BLaER1 treated with 17β-estradiol and CSF1 and Interleukin-3, amounts not matched to agents 10 nM and 100 nM (cell line): ENCODE measurements around the gene SLC26A11.
A peak's percentile ranks its signal among the peaks of the same experiment; 100 is the strongest.
"Not testable (repeated sequence)": the region's sequence is repeated elsewhere in the genome, so short reads cannot be mapped to it uniquely, and the experiment has no call there.

Source experiments
- H3K27ac ChIP-seq, 11 experiments: shearing (Covaris generic); formaldehyde crosslinking; 2 replicates each; pipeline ENCODE4 v1.8.1; 2022
- H3K27me3 ChIP-seq, 11 experiments: shearing (Covaris generic); formaldehyde crosslinking; 2 replicates each; pipeline ENCODE4 v1.8.1; 2022
- H3K36me3 ChIP-seq, 11 experiments: shearing (Covaris generic); formaldehyde crosslinking; 2 replicates each; pipeline ENCODE4 v1.8.1; 2022
- H3K4me1 ChIP-seq, 10 experiments: shearing (Covaris generic); formaldehyde crosslinking; 2 replicates each; pipeline ENCODE4 v1.8.1; 2022
- H3K4me2 ChIP-seq, 11 experiments: shearing (Covaris generic); formaldehyde crosslinking; 2 replicates each; pipeline ENCODE4 v1.8.1; 2022
- H3K4me3 ChIP-seq, 10 experiments: shearing (Covaris generic); formaldehyde crosslinking; 2 replicates each; pipeline ENCODE4 v1.8.1; 2022
- H3K9ac ChIP-seq, 11 experiments: shearing (Covaris generic); formaldehyde crosslinking; 2 replicates each; pipeline ENCODE4 v1.8.1; 2022
- H3K9me3 ChIP-seq, 11 experiments: shearing (Covaris generic); formaldehyde crosslinking; replicated peaks in 1 of 11; 2 replicates each; pipeline ENCODE4 v1.8.1; 2022
- H4K20me1 ChIP-seq, 11 experiments: shearing (Covaris generic); formaldehyde crosslinking; 2 replicates each; pipeline ENCODE4 v1.8.1; 2022
- Cebpa-rat ChIP-seq, 11 experiments: shearing (Covaris generic); IDR thresholded peaks; 2 replicates each; pipeline ENCODE4 v1.8.1; 2022

Gene SLC26A11

DNA sequence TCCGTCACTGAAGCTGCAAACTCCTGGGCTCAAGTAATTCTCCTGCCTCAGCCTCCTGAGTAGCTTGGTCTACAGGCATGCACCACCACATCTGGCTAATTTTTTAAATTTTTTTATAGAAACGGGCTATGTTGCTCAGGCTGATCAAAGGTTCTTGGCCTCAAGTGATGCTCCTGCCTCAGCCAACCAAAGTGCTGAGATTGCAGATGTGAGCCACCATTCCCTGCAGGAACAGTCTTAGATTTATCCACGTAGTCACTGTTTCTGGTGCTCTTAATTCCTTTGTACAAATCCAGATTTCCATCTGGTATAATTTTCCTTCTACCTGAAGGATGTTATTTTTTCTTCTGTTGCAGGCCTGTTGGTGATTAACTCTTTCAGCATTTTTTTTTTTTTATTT is 13.0 kb downstream of the SLC26A11 start:
- Histone ChIP-seq H3K4me2 (no peak overlapping the region), H3K27me3 (no peaks in the 10 kb centered on the region), H3K4me3 (no peak overlapping the region), H4K20me1 (peaks cover 0 to 9% (median 0%) of the 10 kb centered on the region in 11 experiments; a peak in 1 of 22 replicates), H3K4me1 (peaks cover 0 to 3% (median 0%) of the 10 kb centered on the region in 10 experiments; a peak in 1 of 20 replicates), H3K36me3 (peaks cover 0 to 99% (median 8%) of the 10 kb centered on the region in 11 experiments; a peak in 11 of 22 replicates), H3K9me3 (peaks cover 50 to 69% (median 55%) of the 10 kb centered on the region in 11 experiments), H3K9ac (no peak overlapping the region), H3K27ac (no peak overlapping the region)
- TF ChIP-seq Cebpa-rat (IDR thresholded peaks at IDR 0.05), result no peak

DNA sequence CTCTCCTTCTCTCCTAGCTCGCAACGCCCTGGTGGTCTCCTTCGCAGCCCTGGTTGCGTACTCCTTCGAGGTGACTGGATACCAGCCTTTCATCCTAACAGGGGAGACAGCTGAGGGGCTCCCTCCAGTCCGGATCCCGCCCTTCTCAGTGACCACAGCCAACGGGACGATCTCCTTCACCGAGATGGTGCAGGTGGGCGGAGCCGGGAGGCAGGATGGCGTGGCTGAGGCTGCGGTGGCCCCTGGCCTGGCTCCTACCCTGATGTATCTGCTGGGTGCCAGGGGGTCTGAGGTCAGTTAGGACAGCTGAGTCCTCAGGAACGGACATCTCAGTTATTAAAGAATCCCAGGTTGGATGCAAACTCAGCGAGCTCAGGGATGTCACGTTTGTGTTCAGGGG is 16.7 kb downstream of the SLC26A11 start:
- Histone ChIP-seq H3K36me3 (peaks cover 0 to 97% (median 8%) of the 10 kb centered on the region in 11 experiments; a peak in 11 of 22 replicates), H3K4me3 (no peak overlapping the region), H3K27me3 (no peaks in the 10 kb centered on the region), H3K4me2 (no peak overlapping the region), H3K27ac (no peak overlapping the region), H4K20me1 (no peaks in the 10 kb centered on the region), H3K9ac (no peak overlapping the region), H3K9me3 (peaks cover 35 to 52% (median 46%) of the 10 kb centered on the region in 11 experiments), H3K4me1 (no peaks in the 10 kb centered on the region)
- TF ChIP-seq Cebpa-rat (IDR thresholded peaks at IDR 0.05), result no peak

DNA sequence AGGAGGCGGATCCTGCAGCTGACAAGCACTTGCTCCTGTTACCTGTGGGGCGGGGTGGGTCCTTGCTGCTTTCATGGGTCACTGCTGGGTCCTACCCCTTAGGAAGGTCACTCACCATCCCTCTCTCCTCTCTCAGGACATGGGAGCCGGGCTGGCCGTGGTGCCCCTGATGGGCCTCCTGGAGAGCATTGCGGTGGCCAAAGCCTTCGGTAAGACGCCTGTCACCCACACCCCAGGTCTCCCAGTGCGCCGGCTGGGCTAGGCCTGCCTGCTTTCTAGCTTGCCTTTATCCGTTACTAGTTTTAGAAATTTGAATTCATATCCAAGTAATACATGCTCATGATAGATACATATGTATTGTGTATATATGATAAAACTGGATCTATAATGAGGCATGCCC is 17.2 kb downstream of the SLC26A11 start:
- Histone ChIP-seq H4K20me1 (no peaks in the 10 kb centered on the region), H3K27ac (no peak overlapping the region), H3K9ac (no peak overlapping the region), H3K9me3 (peaks cover 31 to 47% (median 41%) of the 10 kb centered on the region in 11 experiments), H3K4me1 (no peaks in the 10 kb centered on the region), H3K4me2 (no peak overlapping the region), H3K27me3 (no peaks in the 10 kb centered on the region), H3K4me3 (no peak overlapping the region), H3K36me3 (peaks cover 0 to 97% (median 8%) of the 10 kb centered on the region in 11 experiments; a peak in 11 of 22 replicates)
- no peak for TF ChIP-seq Cebpa-rat (IDR thresholded peaks at IDR 0.05)

DNA sequence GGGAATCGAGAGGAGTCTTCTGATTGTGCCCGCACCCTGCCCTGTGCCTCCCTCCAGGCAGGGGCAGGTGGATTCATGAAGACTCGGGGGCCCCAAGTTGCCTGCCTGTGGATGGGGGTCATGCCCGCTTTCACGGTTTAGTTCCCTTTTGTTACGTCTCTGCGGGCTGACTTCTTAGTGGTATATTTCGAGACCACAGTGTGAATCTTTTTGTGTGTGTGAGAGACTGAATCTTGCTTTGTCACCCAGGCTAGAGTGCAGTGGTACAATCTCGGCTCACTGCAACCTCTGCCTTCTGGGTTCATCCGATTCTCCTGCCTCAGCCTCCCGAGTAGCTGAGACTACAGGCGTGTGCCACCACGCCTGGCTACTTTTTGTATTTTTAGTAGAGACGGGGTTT is 22.3 kb downstream of the SLC26A11 start:
- peaks cover 0 to 92% (median 0%) of the 10 kb centered on the region in 11 experiments; a peak in 7 of 22 replicates for H3K36me3 ChIP-seq
- no peaks in the 10 kb centered on the region; a peak in 1 of 22 replicates for H4K20me1 ChIP-seq
- no peak overlapping the region for H3K4me2 ChIP-seq
- H3K4me1 ChIP-seq, result peaks cover 0 to 13% (median 9%) of the 10 kb centered on the region in 10 experiments; a peak in 12 of 20 replicates
- H3K4me3 ChIP-seq, result no peak overlapping the region
- H3K9ac ChIP-seq, result no peak overlapping the region
- no peak overlapping the region for H3K27ac ChIP-seq
- no peaks in the 10 kb centered on the region for H3K27me3 ChIP-seq
- TF ChIP-seq Cebpa-rat (IDR thresholded peaks at IDR 0.05), result no peak
- H3K9me3 ChIP-seq, result no peaks in the 10 kb centered on the region

DNA sequence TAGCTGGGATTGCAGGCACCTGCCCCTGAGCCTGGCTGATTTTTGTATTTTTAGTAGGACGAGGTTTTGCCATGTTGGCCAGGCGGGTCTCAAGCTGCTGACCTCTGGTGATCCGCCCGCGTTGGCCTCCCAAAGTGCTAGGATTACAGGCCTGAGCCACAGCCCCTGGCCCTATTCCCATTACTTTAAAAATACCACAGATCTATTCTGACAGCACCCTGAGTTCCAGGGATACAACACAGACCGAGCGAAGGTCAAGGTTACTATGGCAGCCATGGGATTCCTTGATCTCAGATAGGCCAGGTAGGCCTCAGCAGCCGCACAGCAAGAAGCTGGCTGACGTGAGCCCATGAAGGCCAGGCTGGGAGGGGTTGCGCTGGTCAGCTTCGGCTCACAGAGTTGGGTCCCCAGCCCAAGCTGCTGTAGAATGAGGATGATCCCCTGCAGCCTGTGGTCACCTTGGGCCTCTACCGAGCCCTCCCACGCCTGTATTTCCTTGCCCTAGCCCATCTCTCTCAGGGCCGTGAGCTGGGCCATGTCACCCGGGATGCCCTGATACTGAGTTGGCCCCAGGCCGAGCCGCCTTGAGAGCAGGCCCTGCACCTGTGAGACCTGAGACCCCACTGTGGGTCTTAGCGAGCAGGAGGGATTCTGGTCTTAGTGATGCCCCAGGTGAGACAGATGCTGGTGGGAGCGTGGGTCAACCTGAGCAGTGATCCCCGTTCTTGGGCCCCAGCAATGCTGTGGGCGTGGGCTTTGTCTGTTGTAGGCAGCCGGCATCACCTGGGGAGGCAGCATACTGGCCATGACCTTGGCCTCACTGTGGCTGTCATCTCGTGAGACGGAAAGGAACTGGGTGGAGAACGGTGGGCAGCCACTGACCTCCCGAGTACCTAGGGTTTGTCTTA is 23.6 kb downstream of the SLC26A11 start:
- Histone ChIP-seq H3K27me3 (no peaks in the 10 kb centered on the region), H3K27ac (no peak overlapping the region), H3K9me3 (no peaks in the 10 kb centered on the region), H3K4me3 (no peak overlapping the region), H3K4me2 (no peak overlapping the region), H3K4me1 (peaks cover 0 to 13% (median 9%) of the 10 kb centered on the region in 10 experiments; a peak in 12 of 20 replicates), H3K36me3 (peaks cover 0 to 92% (median 0%) of the 10 kb centered on the region in 11 experiments; a peak in 6 of 22 replicates), H4K20me1 (no peaks in the 10 kb centered on the region; a peak in 1 of 22 replicates), H3K9ac (no peak overlapping the region)
- TF ChIP-seq Cebpa-rat (IDR thresholded peaks at IDR 0.05), result no peak

DNA sequence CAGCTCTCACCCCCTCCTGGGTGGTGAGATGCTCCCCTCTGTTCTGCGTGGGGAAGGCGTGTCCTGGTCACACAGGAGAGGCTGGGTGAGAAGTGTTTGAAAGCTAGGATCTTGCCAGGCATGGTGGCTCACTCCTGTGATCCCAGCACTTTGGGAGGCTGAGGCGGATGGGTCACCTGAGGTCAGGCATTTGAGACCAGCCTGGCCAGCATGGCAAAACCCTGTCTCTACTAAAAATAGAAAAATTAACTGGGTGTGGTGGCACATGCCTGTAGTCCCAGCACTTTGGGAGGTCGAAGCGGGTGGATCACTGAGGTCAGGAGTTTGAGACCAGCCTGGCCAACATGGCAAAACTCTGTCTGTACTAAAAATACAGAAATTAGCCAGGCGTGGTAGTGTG is 24.2 kb downstream of the SLC26A11 start:
- H3K27ac ChIP-seq, H3K9me3 ChIP-seq, H3K4me3 ChIP-seq, H4K20me1 ChIP-seq, H3K4me2 ChIP-seq, H3K27me3 ChIP-seq, H3K9ac ChIP-seq: not testable (repeated sequence)
- Histone ChIP-seq H3K4me1 (peaks cover 0 to 13% (median 9%) of the 10 kb centered on the region in 10 experiments; a peak in 12 of 20 replicates), H3K36me3 (peaks cover 0 to 95% (median 0%) of the 10 kb centered on the region in 11 experiments; a peak in 6 of 22 replicates)

DNA sequence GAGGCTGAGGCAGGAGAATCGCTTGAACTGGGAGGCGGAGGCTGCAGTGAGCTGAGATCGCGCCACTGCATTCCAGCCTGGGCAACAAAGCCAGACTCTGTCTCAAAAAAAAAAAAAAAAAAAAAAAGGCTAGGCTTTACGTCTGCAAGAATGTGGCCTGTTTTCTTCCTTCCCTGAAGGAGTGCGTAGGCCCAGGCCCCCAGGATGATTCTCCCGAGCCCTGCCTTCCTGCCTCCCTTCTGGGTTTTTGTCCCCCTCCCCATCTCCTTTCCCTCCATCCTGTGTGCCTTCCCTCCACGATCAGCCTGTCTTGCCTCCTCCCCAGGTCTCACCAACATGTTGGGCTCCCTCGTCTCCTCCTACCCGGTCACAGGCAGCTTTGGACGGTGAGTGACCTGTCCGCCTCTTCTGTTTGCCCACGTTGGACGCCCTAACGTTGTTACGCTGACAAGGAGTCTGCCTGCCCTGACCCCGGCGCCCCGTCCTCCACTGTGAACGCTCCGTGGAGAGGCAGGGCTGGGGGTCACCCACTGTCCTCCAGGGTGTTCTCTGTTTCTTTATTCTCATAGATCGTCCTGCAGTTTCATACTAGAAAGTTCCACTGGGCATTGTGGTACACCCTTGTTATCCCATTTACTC is 24.8 kb downstream of the SLC26A11 start:
- H3K27me3 ChIP-seq, result no peaks in the 10 kb centered on the region
- TF ChIP-seq Cebpa-rat (IDR thresholded peaks at IDR 0.05), result no peak
- peaks cover 0 to 95% (median 0%) of the 10 kb centered on the region in 11 experiments; a peak in 6 of 22 replicates for H3K36me3 ChIP-seq
- no peaks in the 10 kb centered on the region for H3K9me3 ChIP-seq
- no peak overlapping the region for H3K27ac ChIP-seq
- no peak overlapping the region; a peak in 1 of 22 replicates for H3K9ac ChIP-seq
- no peaks in the 10 kb centered on the region; a peak in 1 of 22 replicates for H4K20me1 ChIP-seq
- peak overlapping the region in 6 of 11 experiments; percentile 24 to 39 (median 32); a peak in 6 of 22 replicates for H3K4me2 ChIP-seq
- peaks cover 0 to 13% (median 9%) of the 10 kb centered on the region in 10 experiments; a peak in 12 of 20 replicates for H3K4me1 ChIP-seq
- H3K4me3 ChIP-seq, result no peak overlapping the region

DNA sequence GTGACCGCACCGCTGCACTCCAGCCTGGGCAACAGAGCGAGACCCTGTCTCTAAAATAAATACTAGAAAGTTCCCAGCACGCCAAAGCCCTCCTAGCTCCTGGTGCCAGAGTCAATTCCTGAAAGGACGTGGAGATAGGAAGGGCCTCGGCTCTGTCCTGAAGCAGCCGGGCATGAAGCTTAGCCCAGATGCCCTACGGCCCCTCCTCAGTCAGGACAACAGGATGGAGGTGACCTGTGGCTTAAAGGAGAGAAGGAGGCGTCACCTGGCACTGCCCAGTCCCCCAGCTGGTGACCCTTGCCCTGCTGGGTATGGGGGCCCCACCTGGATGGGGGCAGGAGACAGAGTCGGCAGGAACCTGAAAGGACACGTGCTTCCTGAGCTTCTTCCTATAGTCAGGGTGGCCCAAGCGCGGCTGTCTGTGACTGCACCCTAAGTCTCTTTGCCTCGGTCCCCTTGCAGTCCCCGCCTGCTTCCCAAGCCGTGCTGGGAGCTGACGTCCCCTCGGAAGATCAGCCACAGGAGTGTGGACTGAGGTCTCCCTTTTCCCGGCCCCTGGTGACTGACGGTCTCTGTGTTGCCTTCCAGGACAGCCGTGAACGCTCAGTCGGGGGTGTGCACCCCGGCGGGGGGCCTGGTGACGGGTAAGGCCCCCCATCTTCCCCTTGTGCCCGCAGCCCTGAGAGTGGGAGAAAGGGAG is 25.5 kb downstream of the SLC26A11 start:
- no peaks in the 10 kb centered on the region; a peak in 1 of 22 replicates for H4K20me1 ChIP-seq
- H3K4me1 ChIP-seq, result peaks cover 0 to 13% (median 9%) of the 10 kb centered on the region in 10 experiments; a peak in 12 of 20 replicates
- H3K4me2 ChIP-seq, result peak overlapping the region in 6 of 11 experiments; percentile 24 to 39 (median 32); a peak in 8 of 22 replicates
- H3K36me3 ChIP-seq, result peaks cover 0 to 91% (median 0%) of the 10 kb centered on the region in 11 experiments; a peak in 6 of 22 replicates
- no peaks in the 10 kb centered on the region for H3K27me3 ChIP-seq
- no peak overlapping the region for H3K4me3 ChIP-seq
- no peak overlapping the region for H3K27ac ChIP-seq
- TF ChIP-seq Cebpa-rat (IDR thresholded peaks at IDR 0.05), result no peak
- no peaks in the 10 kb centered on the region for H3K9me3 ChIP-seq
- peak overlapping the region in 1 of 11 experiments; percentile 21; a peak in 2 of 22 replicates for H3K9ac ChIP-seq
